Muscle layer of colon (tissue), 2 donors: ENCODE data around the gene FAM13C.

Experiments
- H3K27ac ChIP-seq: one replicate; pipeline ENCODE4 v1.7.0; 2013; ENCODE audit warnings: low read depth, mild to moderate bottlenecking, low read length, moderate library complexity
- H3K27me3 ChIP-seq, 2 donors: one replicate each; pipeline ENCODE4 v1.7.0; 2013; ENCODE audit warnings: low read length in 2 of 2, mild to moderate bottlenecking in 2 of 2; ENCODE audit not compliant: insufficient read depth in 2 of 2, control insufficient read depth in 1 of 2
- H3K36me3 ChIP-seq: one replicate; pipeline ENCODE4 v1.7.0; 2013; ENCODE audit warnings: mild to moderate bottlenecking, low read length; ENCODE audit not compliant: insufficient read depth
- H3K4me1 ChIP-seq: one replicate; pipeline ENCODE4 v1.7.0; 2013; ENCODE audit warnings: mild to moderate bottlenecking, low read length; ENCODE audit not compliant: insufficient read depth
- H3K4me3 ChIP-seq, 2 donors: one replicate each; pipeline ENCODE4 v1.7.0; 2013; ENCODE audit warnings: low read length in 2 of 2, low read depth in 1 of 2, mild to moderate bottlenecking in 1 of 2, moderate library complexity in 1 of 2
- H3K9ac ChIP-seq: one replicate; pipeline ENCODE4 v1.7.0; 2013; ENCODE audit warnings: low read length
- H3K9me3 ChIP-seq: one replicate; pipeline ENCODE4 v1.7.0; 2013; ENCODE audit warnings: mild to moderate bottlenecking, low read length
- donor health status: abdominal sarcoma.
- donor health status: Adenocarcinoma of cecum.

Gene FAM13C

GRCh38 chr10:59287587-59288255, 74.6 kb downstream of the FAM13C start:
- H3K9ac ChIP-seq, result no peak overlapping the region
- no peaks in the 10 kb centered on the region for H3K9me3 ChIP-seq
- no peak overlapping the region for H3K4me3 ChIP-seq
- H3K27ac ChIP-seq, result no peak overlapping the region
- no peaks in the 10 kb centered on the region for H3K36me3 ChIP-seq
- no peaks in the 10 kb centered on the region for H3K27me3 ChIP-seq
- peaks cover 19% of the 10 kb centered on the region for H3K4me1 ChIP-seq

GRCh38 chr10:59285848-59286247, 76.5 kb downstream of the FAM13C start:
- no peaks in the 10 kb centered on the region for H3K9me3 ChIP-seq
- H3K4me3 ChIP-seq, result no peak overlapping the region
- H3K27me3 ChIP-seq, result no peaks in the 10 kb centered on the region
- H3K9ac ChIP-seq, result no peak overlapping the region
- H3K4me1 ChIP-seq, result peaks cover 19% of the 10 kb centered on the region
- H3K27ac ChIP-seq, result no peak overlapping the region
- H3K36me3 ChIP-seq, result no peaks in the 10 kb centered on the region

GRCh38 chr10:59285073-59285472, 77.3 kb downstream of the FAM13C start:
- H3K36me3 ChIP-seq, result no peaks in the 10 kb centered on the region
- no peak overlapping the region for H3K27ac ChIP-seq
- no peaks in the 10 kb centered on the region for H3K9me3 ChIP-seq
- peaks cover 19% of the 10 kb centered on the region for H3K4me1 ChIP-seq
- no peak overlapping the region for H3K9ac ChIP-seq
- H3K4me3 ChIP-seq, result no peak overlapping the region
- H3K27me3 ChIP-seq, result no peaks in the 10 kb centered on the region

GRCh38 chr10:59284118-59284975, 78.0 kb downstream of the FAM13C start:
- Histone ChIP-seq H3K4me3 (no peak overlapping the region), H3K36me3 (no peaks in the 10 kb centered on the region), H3K4me1 (peaks cover 19% of the 10 kb centered on the region), H3K9me3 (no peaks in the 10 kb centered on the region), H3K27ac (no peak overlapping the region), H3K9ac (no peak overlapping the region), H3K27me3 (no peaks in the 10 kb centered on the region)

GRCh38 chr10:59283456-59284091, 78.8 kb downstream of the FAM13C start:
- H3K27me3 ChIP-seq, result no peaks in the 10 kb centered on the region
- no peak overlapping the region for H3K4me3 ChIP-seq
- H3K4me1 ChIP-seq, result peaks cover 19% of the 10 kb centered on the region
- H3K9me3 ChIP-seq, result no peaks in the 10 kb centered on the region
- H3K36me3 ChIP-seq, result no peaks in the 10 kb centered on the region
- no peak overlapping the region for H3K9ac ChIP-seq
- H3K27ac ChIP-seq, result no peak overlapping the region

- Histone ChIP-seq H3K27ac (no peak overlapping the region), H3K36me3 (no peaks in the 10 kb centered on the region), H3K27me3 (no peaks in the 10 kb centered on the region), H3K9me3 (no peaks in the 10 kb centered on the region), H3K4me1 (peaks cover 15% of the 10 kb centered on the region), H3K4me3 (no peak overlapping the region), H3K9ac (no peak overlapping the region)
These were observed 80.5 kb downstream of the FAM13C start for GRCh38 chr10:59281861-59282260.

- H3K4me3 ChIP-seq, result no peak overlapping the region
- no peak overlapping the region for H3K27ac ChIP-seq
These were observed 82.3 kb downstream of the FAM13C start for GRCh38 chr10:59279991-59280505.

GRCh38 chr10:59279476-59279875, 82.9 kb downstream of the FAM13C start:
- Histone ChIP-seq H3K4me1 (peaks cover 2% of the 10 kb centered on the region), H3K27me3 (no peaks in the 10 kb centered on the region), H3K4me3 (no peak overlapping the region), H3K27ac (no peak overlapping the region), H3K9me3 (no peaks in the 10 kb centered on the region), H3K36me3 (no peaks in the 10 kb centered on the region), H3K9ac (no peak overlapping the region)

More at GRCh38 chr10:59279991-59280505, 82.3 kb downstream of the FAM13C start:
- H3K9ac ChIP-seq, result no peak overlapping the region
- no peaks in the 10 kb centered on the region for H3K9me3 ChIP-seq
- no peaks in the 10 kb centered on the region for H3K36me3 ChIP-seq
- peaks cover 7% of the 10 kb centered on the region for H3K4me1 ChIP-seq
- H3K27me3 ChIP-seq, result no peaks in the 10 kb centered on the region

- Histone ChIP-seq H3K4me1 (peaks cover 6% of the 10 kb centered on the region), H3K36me3 (peaks cover 4% of the 10 kb centered on the region), H3K9ac (no peak overlapping the region), H3K27me3 (no peaks in the 10 kb centered on the region), H3K27ac (no peak overlapping the region), H3K4me3 (no peak overlapping the region), H3K9me3 (no peaks in the 10 kb centered on the region)
These were observed 85.4 kb downstream of the FAM13C start for GRCh38 chr10:59276919-59277318.

GRCh38 chr10:59276133-59276532, 86.2 kb downstream of the FAM13C start:
- peaks cover 6% of the 10 kb centered on the region for H3K4me1 ChIP-seq
- no peak overlapping the region for H3K27ac ChIP-seq
- no peak overlapping the region for H3K4me3 ChIP-seq
- H3K9me3 ChIP-seq, result no peaks in the 10 kb centered on the region
- no peak overlapping the region for H3K9ac ChIP-seq
- peaks cover 4% of the 10 kb centered on the region for H3K36me3 ChIP-seq
- no peaks in the 10 kb centered on the region for H3K27me3 ChIP-seq

GRCh38 chr10:59273445-59273844, 88.9 kb downstream of the FAM13C start:
- no peak overlapping the region for H3K9ac ChIP-seq

More at GRCh38 chr10:59273445-59273844, 88.9 kb downstream of the FAM13C start:
- Histone ChIP-seq H3K27me3 (no peaks in the 10 kb centered on the region), H3K4me3 (no peak overlapping the region), H3K27ac (no peak overlapping the region), H3K4me1 (peaks cover 6% of the 10 kb centered on the region), H3K9me3 (no peaks in the 10 kb centered on the region), H3K36me3 (peaks cover 14% of the 10 kb centered on the region)
